Uterus (tissue), 4 donors: Measurements from ENCODE around the gene IL22. TPM values are rescaled to one million over a fixed set of nuclear protein-coding genes. Genes with fewer than 3 reads are reported as not detected.

Experiments used
- DNase-seq, 2 donors: peaks; one replicate each; pipeline ENCODE4 v3.0.0-alpha.2; 2019 to 2020
- H3K27ac ChIP-seq, 2 donors: fragments of 200-600 bp; sonication (generic); 1 replicate in 1 of 2; 2 replicates in 1 of 2; pipeline ENCODE4 v1.5.1; 2016 to 2018
- H3K27me3 ChIP-seq, 2 donors: fragments of 200-600 bp; sonication (generic); one replicate each; pipeline ENCODE4 v1.5.1; 2018 to 2019; ENCODE audit warnings: control low read depth in 1 of 2
- H3K36me3 ChIP-seq, 2 donors: fragments of 200-600 bp; sonication (generic); one replicate each; pipeline ENCODE4 v1.5.1; 2019; ENCODE audit warnings: control low read depth in 1 of 2
- H3K4me1 ChIP-seq, 2 donors: fragments of 200-600 bp; sonication (generic); one replicate each; pipeline ENCODE4 v1.5.1; 2018 to 2019; ENCODE audit warnings: control low read depth in 1 of 2
- H3K4me3 ChIP-seq, 2 donors: fragments of 200-600 bp; sonication (generic); 1 replicate in 1 of 2; 2 replicates in 1 of 2; pipeline ENCODE4 v1.5.1; 2018 to 2019; ENCODE audit warnings: mild to moderate bottlenecking in 1 of 2
- H3K9me3 ChIP-seq, 2 donors: fragments of 200-600 bp; sonication (generic); one replicate each; pipeline ENCODE4 v1.5.1; 2019; ENCODE audit warnings: control low read depth in 1 of 2
- CTCF ChIP-seq, 4 experiments: fragments of 200-600 bp in 2 of 4; fragments of 450-650 bp in 2 of 4; sonication (generic) in 2 of 4; IDR thresholded peaks; one replicate each; pipeline ENCODE4 v1.5.1; 2016 to 2019; ENCODE audit warnings: antibody characterized with exemption in 4 of 4, mild to moderate bottlenecking in 2 of 4, moderate library complexity in 1 of 4
- POLR2A ChIP-seq, 2 donors: fragments of 450-650 bp; IDR thresholded peaks; one replicate each; pipeline ENCODE4 v1.6.1; 2016; ENCODE audit warnings: antibody characterized with exemption in 2 of 2, mild to moderate bottlenecking in 1 of 2, moderate library complexity in 1 of 2
- intact Hi-C: fragments of 100-400 bp; cut with DNase I; formaldehyde crosslinking; loops from one replicate; pipeline ENCODE4 v1.15.1; 2023; ENCODE audit warnings: low total_unique reads
- total RNA-seq, 4 donors: library from RNA; depleted of rRNA in 3 of 4; stranded (reverse); fragments of >200 nt in 3 of 4; gene quantifications; one replicate each; pipeline versions ENCODE4 v1.1.0 to v1.2.4, GENCODE V29; 2014 to 2023
- donor health status: DM: yes; HTN: yes; CAD: no.

Gene IL22
- total RNA-seq, 4 donors from 2014 or later, result not detected

- H3K27ac ChIP-seq, result no peak overlapping the region
- TF ChIP-seq CTCF (IDR thresholded peaks at IDR 0.05), result no peak
- no peak for TF ChIP-seq POLR2A (IDR thresholded peaks at IDR 0.05)
- DNase-seq, result no peak
- no peak overlapping the region for H3K4me3 ChIP-seq
- no peaks in the 10 kb centered on the region for H3K27me3 ChIP-seq
- no peaks in the 10 kb centered on the region for H3K4me1 ChIP-seq
- H3K9me3 ChIP-seq, result no peaks in the 10 kb centered on the region
- H3K36me3 ChIP-seq, result no peaks in the 10 kb centered on the region
- intact Hi-C loops, result no loop called here
Observed at GRCh38 chr12:68271346-68271745, 17.9 kb upstream of the IL22 start.

- no peaks in the 10 kb centered on the region for H3K4me1 ChIP-seq
- no peaks in the 10 kb centered on the region for H3K36me3 ChIP-seq
- no peak for TF ChIP-seq CTCF (IDR thresholded peaks at IDR 0.05)
- no peak for TF ChIP-seq POLR2A (IDR thresholded peaks at IDR 0.05)
- no peak overlapping the region for H3K27ac ChIP-seq
- H3K4me3 ChIP-seq, result no peak overlapping the region
- H3K9me3 ChIP-seq, result no peaks in the 10 kb centered on the region
- no peaks in the 10 kb centered on the region for H3K27me3 ChIP-seq
- intact Hi-C loops, result no loop called here
- no peak for DNase-seq
Observed at GRCh38 chr12:68270358-68270757, 17.0 kb upstream of the IL22 start.

- no peak for DNase-seq
- intact Hi-C loops, result no loop called here
- no peaks in the 10 kb centered on the region for H3K36me3 ChIP-seq
- H3K27me3 ChIP-seq, result no peaks in the 10 kb centered on the region
- TF ChIP-seq CTCF (IDR thresholded peaks at IDR 0.05) (no peak), POLR2A (IDR thresholded peaks at IDR 0.05) (no peak)
- H3K4me1 ChIP-seq, result no peaks in the 10 kb centered on the region
- no peak overlapping the region for H3K27ac ChIP-seq
- H3K9me3 ChIP-seq, result no peaks in the 10 kb centered on the region
- no peak overlapping the region for H3K4me3 ChIP-seq
Observed at GRCh38 chr12:68269779-68270178, 16.4 kb upstream of the IL22 start.

- Histone ChIP-seq H3K4me1 (no peaks in the 10 kb centered on the region), H3K4me3 (no peak overlapping the region), H3K36me3 (no peaks in the 10 kb centered on the region), H3K27ac (no peak overlapping the region), H3K27me3 (no peaks in the 10 kb centered on the region), H3K9me3 (no peaks in the 10 kb centered on the region)
- TF ChIP-seq CTCF (IDR thresholded peaks at IDR 0.05) (no peak), POLR2A (IDR thresholded peaks at IDR 0.05) (no peak)
- intact Hi-C loops, result no loop called here
- no peak for DNase-seq
Observed at GRCh38 chr12:68268967-68269366, 15.6 kb upstream of the IL22 start.

- no peak for TF ChIP-seq CTCF (IDR thresholded peaks at IDR 0.05)
- no peaks in the 10 kb centered on the region for H3K36me3 ChIP-seq
- no peaks in the 10 kb centered on the region for H3K9me3 ChIP-seq
- DNase-seq, result no peak
- no peak overlapping the region for H3K27ac ChIP-seq
- H3K4me3 ChIP-seq, result no peak overlapping the region
- no peaks in the 10 kb centered on the region for H3K4me1 ChIP-seq
- H3K27me3 ChIP-seq, result no peaks in the 10 kb centered on the region
- intact Hi-C loops, result no loop called here
Observed at GRCh38 chr12:68267892-68268396, 14.5 kb upstream of the IL22 start.
